ENCODE results near the gene IL2RG.

GRCh38 chrX:71118985-71119535 is 7.7 kb upstream of the IL2RG start:
- no peak for TF ChIP-seq POLR2A (IDR thresholded peaks at IDR 0.05)
- TF ChIP-seq, protein P1, sequence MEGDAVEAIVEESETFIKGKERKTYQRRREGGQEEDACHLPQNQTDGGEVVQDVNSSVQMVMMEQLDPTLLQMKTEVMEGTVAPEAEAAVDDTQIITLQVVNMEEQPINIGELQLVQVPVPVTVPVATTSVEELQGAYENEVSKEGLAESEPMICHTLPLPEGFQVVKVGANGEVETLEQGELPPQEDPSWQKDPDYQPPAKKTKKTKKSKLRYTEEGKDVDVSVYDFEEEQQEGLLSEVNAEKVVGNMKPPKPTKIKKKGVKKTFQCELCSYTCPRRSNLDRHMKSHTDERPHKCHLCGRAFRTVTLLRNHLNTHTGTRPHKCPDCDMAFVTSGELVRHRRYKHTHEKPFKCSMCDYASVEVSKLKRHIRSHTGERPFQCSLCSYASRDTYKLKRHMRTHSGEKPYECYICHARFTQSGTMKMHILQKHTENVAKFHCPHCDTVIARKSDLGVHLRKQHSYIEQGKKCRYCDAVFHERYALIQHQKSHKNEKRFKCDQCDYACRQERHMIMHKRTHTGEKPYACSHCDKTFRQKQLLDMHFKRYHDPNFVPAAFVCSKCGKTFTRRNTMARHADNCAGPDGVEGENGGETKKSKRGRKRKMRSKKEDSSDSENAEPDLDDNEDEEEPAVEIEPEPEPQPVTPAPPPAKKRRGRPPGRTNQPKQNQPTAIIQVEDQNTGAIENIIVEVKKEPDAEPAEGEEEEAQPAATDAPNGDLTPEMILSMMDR (IDR thresholded peaks at IDR 0.05): no peak
